CD4-positive, alpha-beta T cell (primary cell): ENCODE data around the gene MPRIP. TPM values are rescaled to one million over a fixed set of nuclear protein-coding genes. Genes with fewer than 3 reads are reported as not detected.

Source experiments
- ATAC-seq: fragments of 200-7000 bp; cut with Tn5 transposase; one replicate; pipeline ENCODE4 v1.10.0; 2022; ENCODE audit warnings: mild to moderate bottlenecking; ENCODE audit not compliant: poor library complexity
- CTCF ChIA-PET: fragments of 350-600 bp; sonication (Branson Sonifier 250); formaldehyde crosslinking; loops from one replicate; lab custom pipeline; 2021; ENCODE audit warnings: antibody characterized with exemption, inconsistent platforms; lab: Charles Lee
- POLR2A ChIA-PET: fragments of 350-600 bp; sonication (Branson Sonifier 250); formaldehyde crosslinking; loops from one replicate; lab custom pipeline; 2021; ENCODE audit warnings: antibody characterized with exemption, inconsistent platforms; lab: Charles Lee
- DNase-seq, 14 experiments: peaks; one replicate each; pipeline ENCODE4 v3.0.0-alpha.2; 2013 to 2020; ENCODE audit warnings: mixed read lengths in 2 of 14
- H3K27ac ChIP-seq, 2 donors: one replicate each; pipeline versions ENCODE4 v1.5.1 to v1.7.0; 2013; ENCODE audit warnings: low read length in 2 of 2, low read depth in 1 of 2, mild to moderate bottlenecking in 1 of 2
- H3K27me3 ChIP-seq, 2 experiments: 1 replicate in 1 of 2; 2 replicates in 1 of 2; pipeline versions ENCODE4 v1.6.1 to v1.7.0; 2013; ENCODE audit warnings: low read length in 2 of 2, control low read depth in 1 of 2, mild to moderate bottlenecking in 1 of 2, moderate library complexity in 1 of 2; ENCODE audit not compliant: insufficient read depth in 2 of 2, control insufficient read depth in 1 of 2
- H3K36me3 ChIP-seq: one replicate; pipeline ENCODE4 v1.6.1; 2013; ENCODE audit warnings: low read length, control low read depth; ENCODE audit not compliant: insufficient read depth
- H3K4me1 ChIP-seq: one replicate; pipeline ENCODE4 v1.6.1; 2013; ENCODE audit warnings: low read length, control low read depth; ENCODE audit not compliant: insufficient read depth
- H3K4me3 ChIP-seq: one replicate; pipeline ENCODE4 v1.5.1; 2013; ENCODE audit warnings: mild to moderate bottlenecking, low read length, moderate library complexity
- H3K9me3 ChIP-seq, 2 experiments: 1 replicate in 1 of 2; 2 replicates in 1 of 2; pipeline versions ENCODE4 v1.6.1 to v1.7.0; 2013; ENCODE audit warnings: low read length in 2 of 2, mild to moderate bottlenecking in 2 of 2, control low read depth in 1 of 2, moderate library complexity in 1 of 2; ENCODE audit not compliant: control insufficient read depth in 1 of 2, insufficient read depth in 1 of 2
- H3K27ac Mint-ChIP-seq: one replicate; pipeline ENCODE4 v1.8.0; 2020; ENCODE audit warnings: mixed read lengths
- H3K27me3 Mint-ChIP-seq: one replicate; pipeline ENCODE4 v1.8.0; 2021; ENCODE audit warnings: mixed read lengths
- H3K36me3 Mint-ChIP-seq: one replicate; pipeline ENCODE4 v1.8.0; 2021; ENCODE audit warnings: low read depth, mixed read lengths
- H3K4me1 Mint-ChIP-seq: one replicate; pipeline ENCODE4 v1.8.0; 2021; ENCODE audit warnings: low read depth, mixed read lengths
- H3K4me3 Mint-ChIP-seq: one replicate; pipeline ENCODE4 v1.8.0; 2020; ENCODE audit warnings: mild to moderate bottlenecking, mixed read lengths
- H3K9me3 Mint-ChIP-seq: one replicate; pipeline ENCODE4 v1.8.0; 2020; ENCODE audit warnings: mixed read lengths
- CTCF ChIP-seq: fragments of 200-600 bp; IDR thresholded peaks from one replicate; pipeline ENCODE4 v1.8.0; 2022; ENCODE audit warnings: antibody characterized with exemption, mild to moderate bottlenecking
- intact Hi-C, 2 experiments: fragments of 100-400 bp; cut with DNase I in 1 of 2; cut with micrococcal nuclease in 1 of 2; formaldehyde crosslinking; loops; one replicate each; pipeline versions ENCODE4 v1.15.1 to v1.9.0; 2023 to 2025; cut with DNase I, micrococcal nuclease
- total RNA-seq, 174 experiments: library from RNA in 2 of 174; stranded (reverse) in 2 of 174; gene quantifications; one replicate each; pipeline ENCODE4 v1.2.3 and lab custom pipeline; 2021 to 2026

Gene MPRIP
- total RNA-seq, 2 experiments from 2014 or later: 176 to 188 TPM

- ChIA-PET CTCF (no interaction called here), POLR2A (interaction anchor here (0.6 kb wide), 1 partner anchor 81 kb away, joined by 3 read pairs; no protein-coding TSS in a partner anchor)
- no peaks in the 10 kb centered on the region for H3K27me3 Mint-ChIP-seq
- DNase-seq (no peak), ATAC-seq (no peak)
- no peaks in the 10 kb centered on the region for H3K27me3 ChIP-seq
- H3K4me1 Mint-ChIP-seq: peaks cover 25% of the 10 kb centered on the region
- peaks cover 65% of the 10 kb centered on the region for H3K36me3 ChIP-seq
- no peaks in the 10 kb centered on the region for H3K9me3 Mint-ChIP-seq
- H3K4me3 ChIP-seq: no peak overlapping the region
- TF ChIP-seq CTCF: no peak
- no peak overlapping the region for H3K27ac Mint-ChIP-seq
- H3K27ac ChIP-seq: no peak overlapping the region
- peaks cover 58% of the 10 kb centered on the region for H3K36me3 Mint-ChIP-seq
- intact Hi-C loops: no loop called here
- no peaks in the 10 kb centered on the region for H3K9me3 ChIP-seq
- peaks cover 45% of the 10 kb centered on the region for H3K4me1 ChIP-seq
- no peak overlapping the region for H3K4me3 Mint-ChIP-seq
Observed at GRCh38 chr17:17130077-17130844, 88.0 kb downstream of the MPRIP start.

DNA sequence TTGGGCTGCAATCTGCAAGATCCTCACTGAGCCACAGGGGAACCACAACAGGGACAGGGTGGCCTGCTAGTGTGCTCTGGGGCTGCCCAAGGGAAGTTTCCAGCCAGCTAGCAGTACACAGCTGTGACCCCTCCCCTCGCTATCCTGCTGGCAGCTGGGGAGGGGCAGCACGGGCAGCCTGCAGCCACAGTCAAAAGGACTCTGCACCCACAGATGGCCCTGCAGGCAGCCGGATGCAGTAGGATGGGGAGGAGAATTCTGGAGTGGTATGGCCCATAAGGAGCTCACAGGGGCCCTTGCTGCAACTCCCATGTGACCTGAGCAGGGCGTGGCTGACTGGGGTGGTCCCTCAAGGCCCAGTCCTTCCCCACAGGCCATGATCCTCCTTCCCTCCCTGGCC is 89.6 kb downstream of the MPRIP start:
- H3K4me3 Mint-ChIP-seq: no peak overlapping the region
- ATAC-seq (no peak), DNase-seq (no peak)
- TF ChIP-seq CTCF: no peak
- peaks cover 9% of the 10 kb centered on the region for H3K4me1 Mint-ChIP-seq
- intact Hi-C loops: no loop called here
- H3K4me3 ChIP-seq: no peak overlapping the region
- no peak overlapping the region for H3K27ac Mint-ChIP-seq
- no peaks in the 10 kb centered on the region for H3K27me3 ChIP-seq
- no peaks in the 10 kb centered on the region for H3K9me3 Mint-ChIP-seq
- peaks cover 73% of the 10 kb centered on the region for H3K36me3 ChIP-seq
- H3K4me1 ChIP-seq: peaks cover 29% of the 10 kb centered on the region
- ChIA-PET POLR2A (no interaction called here), CTCF (no interaction called here)
- peaks cover 73% of the 10 kb centered on the region for H3K36me3 Mint-ChIP-seq
- H3K9me3 ChIP-seq: no peaks in the 10 kb centered on the region
- no peaks in the 10 kb centered on the region for H3K27me3 Mint-ChIP-seq
- H3K27ac ChIP-seq: no peak overlapping the region

DNA sequence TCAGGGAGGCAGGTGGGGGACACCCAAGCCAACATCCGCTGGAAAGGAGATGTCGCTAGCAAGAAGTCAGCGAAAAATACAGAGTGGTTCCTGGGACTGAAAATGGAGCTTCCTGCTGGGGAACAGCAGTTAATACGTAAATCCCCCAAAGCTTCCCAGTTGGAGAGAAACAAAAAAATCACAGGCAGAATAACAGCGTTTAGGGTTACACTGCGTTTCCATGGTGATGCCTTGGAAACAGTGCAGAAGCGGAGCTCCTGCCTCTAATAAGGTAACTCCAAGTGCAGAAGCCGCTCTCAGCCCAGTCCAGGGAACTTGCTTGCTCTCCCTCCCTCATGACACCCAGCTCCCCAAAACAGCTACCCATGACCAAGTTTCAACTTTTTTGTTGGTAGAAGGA is 90.5 kb downstream of the MPRIP start:
- Mint-ChIP-seq H3K9me3 (no peaks in the 10 kb centered on the region), H3K4me1 (peaks cover 4% of the 10 kb centered on the region), H3K27me3 (no peaks in the 10 kb centered on the region), H3K36me3 (peaks cover 75% of the 10 kb centered on the region), H3K27ac (no peak overlapping the region), H3K4me3 (no peak overlapping the region)
- ChIA-PET POLR2A (no interaction called here), CTCF (no interaction called here)
- no peak overlapping the region for H3K27ac ChIP-seq
- ATAC-seq (no peak), DNase-seq (no peak)
- TF ChIP-seq CTCF: no peak
- intact Hi-C loops: no loop called here
- no peaks in the 10 kb centered on the region for H3K9me3 ChIP-seq
- peaks cover 71% of the 10 kb centered on the region for H3K36me3 ChIP-seq
- peaks cover 20% of the 10 kb centered on the region for H3K4me1 ChIP-seq
- no peak overlapping the region for H3K4me3 ChIP-seq
- no peaks in the 10 kb centered on the region for H3K27me3 ChIP-seq
